Stimulated activated CD4-positive, alpha-beta T cell treated with anti-CD3 and anti-CD28 coated beads, Interleukin-2, amount 100 ng/mL, for 4 hours (primary cell): ENCODE data around the gene CCDC70.
"Not testable (repeated sequence)": the region's sequence is repeated elsewhere in the genome, so short reads cannot be mapped to it uniquely, and the experiment has no call there.

Experiments used
- DNase-seq: peaks from one replicate; pipeline ENCODE4 v3.0.0-alpha.2; 2020; ENCODE audit warnings: low read depth

The CCDC70 gene

GRCh38 chr13:51909265-51909664, 47.5 kb downstream of the CCDC70 start:
- DNase-seq, result not testable (repeated sequence)

GRCh38 chr13:51910508-51910907, 48.7 kb downstream of the CCDC70 start:
- DNase-seq, result no peak

- no peak for DNase-seq
These were observed 50.3 kb downstream of the CCDC70 start for GRCh38 chr13:51912091-51912490.

GRCh38 chr13:51912511-51913225, 50.9 kb downstream of the CCDC70 start:
- DNase-seq, result no peak

- DNase-seq, result no peak
These were observed 51.8 kb downstream of the CCDC70 start for GRCh38 chr13:51913421-51914136.

DNA sequence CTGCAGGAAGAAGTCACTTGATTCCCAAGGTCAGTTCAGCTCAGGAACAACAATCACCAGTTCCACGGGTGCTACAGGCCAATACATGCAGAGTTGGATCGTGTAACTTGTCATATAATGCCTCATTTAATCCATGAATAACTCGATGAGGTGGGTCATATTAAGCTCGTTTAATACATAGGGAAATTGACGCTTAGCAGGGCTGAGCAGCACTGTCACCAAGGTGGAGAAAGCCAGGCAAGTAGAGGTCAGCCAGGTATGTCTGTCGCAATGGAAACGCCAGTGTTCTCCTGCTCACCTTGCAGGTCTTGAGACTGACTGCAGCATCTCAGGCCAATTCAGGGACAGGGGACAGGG, 52.3 kb downstream of the CCDC70 start:
- no peak for DNase-seq
